Gastroesophageal sphincter (tissue), 4 donors: ENCODE data around the gene GIMAP4. TPM values are rescaled to one million over a fixed set of nuclear protein-coding genes. Genes with fewer than 3 reads are reported as not detected.
"Not testable (repeated sequence)": the region's sequence is repeated elsewhere in the genome, so short reads cannot be mapped to it uniquely, and the experiment has no call there.

ENCODE experiments used
- ATAC-seq: fragments of 150-250 bp; one replicate; pipeline ENCODE4 v1.9.1; 2016; ENCODE audit warnings: mild to moderate bottlenecking, moderate library complexity
- H3K27ac ChIP-seq, 4 donors: fragments of 200-600 bp; sonication (generic) in 3 of 4; 1 replicate in 3 of 4; 2 replicates in 1 of 4; pipeline ENCODE4 v1.5.1; 2016 to 2019
- H3K27me3 ChIP-seq: fragments of 200-600 bp; sonication (generic); one replicate; pipeline ENCODE4 v1.5.1; 2019
- H3K36me3 ChIP-seq, 2 donors: fragments of 200-600 bp; sonication (generic); one replicate each; pipeline ENCODE4 v1.5.1; 2019; ENCODE audit warnings: control low read depth in 1 of 2
- H3K4me1 ChIP-seq, 3 donors: fragments of 200-600 bp; sonication (generic); 1 replicate in 2 of 3; 2 replicates in 1 of 3; pipeline ENCODE4 v1.5.1; 2016 to 2019; ENCODE audit warnings: control low read depth in 2 of 3
- H3K4me3 ChIP-seq, 2 donors: fragments of 200-600 bp; sonication (generic); one replicate each; pipeline ENCODE4 v1.5.1; 2019; ENCODE audit warnings: mild to moderate bottlenecking in 1 of 2, moderate library complexity in 1 of 2
- H3K9me3 ChIP-seq, 3 donors: fragments of 200-600 bp; sonication (generic); one replicate each; pipeline ENCODE4 v1.5.1; 2017 to 2019; ENCODE audit warnings: control low read depth in 2 of 3
- CTCF ChIP-seq, 4 experiments: fragments of 200-600 bp in 2 of 4; fragments of 450-650 bp in 2 of 4; sonication (generic) in 1 of 4; IDR thresholded peaks; one replicate each; pipeline ENCODE4 v1.5.1; 2017 to 2019; ENCODE audit warnings: antibody characterized with exemption in 4 of 4, mild to moderate bottlenecking in 2 of 4, moderate library complexity in 2 of 4
- EP300 ChIP-seq: sonication (generic); formaldehyde crosslinking; IDR thresholded peaks from one replicate; pipeline ENCODE4 v1.6.1; 2017; ENCODE audit warnings: antibody characterized with exemption, mild to moderate bottlenecking
- POLR2A ChIP-seq, 2 donors: fragments of 450-650 bp; IDR thresholded peaks; one replicate each; pipeline ENCODE4 v1.6.1; 2017; ENCODE audit warnings: antibody characterized with exemption in 2 of 2, mild to moderate bottlenecking in 2 of 2, moderate library complexity in 1 of 2
- POLR2AphosphoS5 ChIP-seq: sonication (generic); formaldehyde crosslinking; IDR thresholded peaks from one replicate; pipeline ENCODE4 v1.6.1; 2017; ENCODE audit warnings: antibody characterized with exemption
- WGBS, 2 donors: methylation state at CpG; one replicate each; pipeline ENCODE4 v1.1.5; 2018; ENCODE audit warnings: low coverage in 1 of 2; 5-methylcytosine and 5-hydroxymethylcytosine counted together
- total RNA-seq, 4 donors: library from RNA; depleted of rRNA; stranded (reverse); fragments of >200 nt; gene quantifications; one replicate each; pipeline ENCODE4 v1.1.0, GENCODE V29; 2016

Gene GIMAP4
- total RNA-seq, 4 donors from 2014 or later = 6.7 to 42.1 (median 26.1) TPM

- H3K4me1 ChIP-seq = no peaks in the 10 kb centered on the region
- TF ChIP-seq EP300 (no peak), CTCF (IDR thresholded peaks at IDR 0.05) (no peak), POLR2A (IDR thresholded peaks at IDR 0.05) (no peak), POLR2AphosphoS5 (no peak)
- peaks cover 0 to 16% (median 0%) of the 10 kb centered on the region in 3 donors for H3K9me3 ChIP-seq
- 81 to 89% methylated on average over 9 of the region's 10 CpGs for WGBS, 2 donors
- no peak overlapping the region for H3K4me3 ChIP-seq
- H3K36me3 ChIP-seq = peaks cover 0 to 27% of the 10 kb centered on the region in 2 donors
- no peak for ATAC-seq
- no peaks in the 10 kb centered on the region for H3K27me3 ChIP-seq
- H3K27ac ChIP-seq = no peak overlapping the region
These were observed 5.3 kb downstream of the GIMAP4 start for GRCh38 chr7:150572496-150572895.

- not testable (repeated sequence) for H3K27me3 ChIP-seq, H3K27ac ChIP-seq, H3K4me1 ChIP-seq, ATAC-seq, H3K4me3 ChIP-seq, H3K36me3 ChIP-seq
- 66 to 70% methylated on average over 3 to 6 of the region's 7 CpGs for WGBS, 2 donors
- H3K9me3 ChIP-seq = peaks cover 0 to 16% (median 0%) of the 10 kb centered on the region in 3 donors
These were observed 12.9 kb downstream of the GIMAP4 start for GRCh38 chr7:150579979-150580637.

- no peak for ATAC-seq
- Histone ChIP-seq H3K27ac (no peak overlapping the region), H3K9me3 (peaks cover 0 to 12% (median 0%) of the 10 kb centered on the region in 3 donors), H3K4me3 (no peak overlapping the region), H3K36me3 (no peaks in the 10 kb centered on the region), H3K27me3 (no peaks in the 10 kb centered on the region), H3K4me1 (peaks cover 0 to 5% (median 0%) of the 10 kb centered on the region in 3 donors)
- TF ChIP-seq POLR2A (IDR thresholded peaks at IDR 0.05) = no peak
- TF ChIP-seq EP300 = no peak
- no peak for TF ChIP-seq CTCF (IDR thresholded peaks at IDR 0.05)
- no peak for TF ChIP-seq POLR2AphosphoS5
- 70 to 91% methylated on average over 2 to 3 of the region's 3 CpGs for whole genome bisulfite sequencing, 2 donors
These were observed 13.6 kb downstream of the GIMAP4 start for GRCh38 chr7:150580638-150581394.

GRCh38 chr7:150585199-150585598 is 18.0 kb downstream of the GIMAP4 start:
- TF ChIP-seq POLR2AphosphoS5 (no peak), CTCF (IDR thresholded peaks at IDR 0.05) (no peak), POLR2A (IDR thresholded peaks at IDR 0.05) (no peak), EP300 (no peak)
- H3K36me3 ChIP-seq = no peaks in the 10 kb centered on the region
- 71 to 100% methylated on average over 1 to 3 of the region's 7 CpGs for WGBS, 2 donors
- H3K9me3 ChIP-seq = peaks cover 0 to 9% (median 0%) of the 10 kb centered on the region in 3 donors
- no peak for ATAC-seq
- H3K27ac ChIP-seq = peak overlapping the region in 2 of 4 donors; percentile 13 to 51
- no peaks in the 10 kb centered on the region for H3K27me3 ChIP-seq
- H3K4me1 ChIP-seq = peaks cover 0 to 11% (median 0%) of the 10 kb centered on the region in 3 donors
- no peak overlapping the region for H3K4me3 ChIP-seq

- H3K27me3 ChIP-seq = no peaks in the 10 kb centered on the region
- H3K27ac ChIP-seq = peak overlapping the region in 3 of 4 donors; percentile 13 to 59 (median 51)
- 60 to 63% methylated on average over 4 of the region's 4 CpGs for WGBS, 2 donors
- peak; percentile 36 for ATAC-seq
- H3K4me3 ChIP-seq = no peak overlapping the region
- TF ChIP-seq CTCF (IDR thresholded peaks at IDR 0.05) = no peak
- no peak for TF ChIP-seq POLR2A (IDR thresholded peaks at IDR 0.05)
- TF ChIP-seq POLR2AphosphoS5 = no peak
- no peak for TF ChIP-seq EP300
- peaks cover 0 to 11% (median 0%) of the 10 kb centered on the region in 3 donors for H3K4me1 ChIP-seq
- H3K9me3 ChIP-seq = peaks cover 0 to 2% (median 0%) of the 10 kb centered on the region in 3 donors
- H3K36me3 ChIP-seq = no peaks in the 10 kb centered on the region
These were observed 19.0 kb downstream of the GIMAP4 start for GRCh38 chr7:150586068-150586784.
